ENCODE measurements around the gene SAFB2. TPM values are rescaled to one million over a fixed set of nuclear protein-coding genes. Genes with fewer than 3 reads are reported as not detected.

SAFB2 gene
- total and polyA plus RNA-seq, 2 donors (not counting 3 experiments of a cell fraction or from before 2014, with no cell fraction given) = 24.6 to 85.9 TPM

GRCh38 chr19:5545051-5545450 lies 77.5 kb downstream of the SAFB2 start:
- BruUV-seq (replicated peaks) = no TSS peak
- Histone ChIP-seq H3K27me3 (ENCODE audit: control insufficient read depth in 2 of 2, insufficient read depth in 2 of 2, low read length in 2 of 2) (no peaks in the 10 kb centered on the region), H3K9me3 (replicated peaks; ENCODE audit: control insufficient read depth, insufficient read depth, low read length) (no peaks in the 10 kb centered on the region), H3K4me1 (ENCODE audit: control insufficient read depth, extremely low read depth, insufficient read depth, low read length) (no peaks in the 10 kb centered on the region), H3K79me2 (ENCODE audit: control insufficient read depth, insufficient read depth, low read length) (no peaks in the 10 kb centered on the region), H3K4me3 (replicated peaks in 1 of 3; ENCODE audit: insufficient read depth in 1 of 3, low read depth in 1 of 3, low read length in 3 of 3) (no peak overlapping the region), H3K9ac (replicated peaks; ENCODE audit: extremely low read depth, insufficient read depth, low read length) (no peak overlapping the region), H3K4me2 (ENCODE audit: insufficient read depth, low read length) (no peak overlapping the region), H3K36me3 (ENCODE audit: control insufficient read depth in 2 of 2, extremely low read depth in 1 of 2, insufficient read depth in 2 of 2, low read length in 2 of 2) (no peaks in the 10 kb centered on the region), H2AFZ (ENCODE audit: low read depth, low read length) (no peak overlapping the region), H3K27ac (ENCODE audit: insufficient read depth, low read depth, low read length) (no peak overlapping the region), H4K20me1 (replicated peaks; ENCODE audit: control insufficient read depth, extremely low read depth, insufficient read depth, low read length) (no peaks in the 10 kb centered on the region), H3K9me1 (replicated peaks; ENCODE audit: control insufficient read depth, extremely low read depth, insufficient read depth, low read length) (no peaks in the 10 kb centered on the region)
- DNase-seq (ENCODE audit: low read depth, low spot score) = no peak
- FAIRE-seq = no peak
- dilution Hi-C loops (cut with MboI; ENCODE audit: extremely low pct_ligation_motif_present, low sequenced_read_pairs) = no loop called here
- ChIA-PET CTCF (no interaction called here), POLR2A (no interaction called here)
- TF ChIP-seq POLR2AphosphoS5 (IDR thresholded peaks at IDR 0.05; ENCODE audit: insufficient read depth, low read depth, low read length) (no peak), FOS (IDR thresholded peaks at IDR 0.05; ENCODE audit: borderline replicate concordance, insufficient read depth, low read length) (no peak), POLR2A (IDR thresholded peaks at IDR 0.05; ENCODE audit: low read depth, low read length) (no peak), EZH2 (IDR thresholded peaks at IDR 0.05; ENCODE audit: borderline replicate concordance, low read depth, low read length, severe bottlenecking) (no peak)
- TF ChIP-seq, protein P1, sequence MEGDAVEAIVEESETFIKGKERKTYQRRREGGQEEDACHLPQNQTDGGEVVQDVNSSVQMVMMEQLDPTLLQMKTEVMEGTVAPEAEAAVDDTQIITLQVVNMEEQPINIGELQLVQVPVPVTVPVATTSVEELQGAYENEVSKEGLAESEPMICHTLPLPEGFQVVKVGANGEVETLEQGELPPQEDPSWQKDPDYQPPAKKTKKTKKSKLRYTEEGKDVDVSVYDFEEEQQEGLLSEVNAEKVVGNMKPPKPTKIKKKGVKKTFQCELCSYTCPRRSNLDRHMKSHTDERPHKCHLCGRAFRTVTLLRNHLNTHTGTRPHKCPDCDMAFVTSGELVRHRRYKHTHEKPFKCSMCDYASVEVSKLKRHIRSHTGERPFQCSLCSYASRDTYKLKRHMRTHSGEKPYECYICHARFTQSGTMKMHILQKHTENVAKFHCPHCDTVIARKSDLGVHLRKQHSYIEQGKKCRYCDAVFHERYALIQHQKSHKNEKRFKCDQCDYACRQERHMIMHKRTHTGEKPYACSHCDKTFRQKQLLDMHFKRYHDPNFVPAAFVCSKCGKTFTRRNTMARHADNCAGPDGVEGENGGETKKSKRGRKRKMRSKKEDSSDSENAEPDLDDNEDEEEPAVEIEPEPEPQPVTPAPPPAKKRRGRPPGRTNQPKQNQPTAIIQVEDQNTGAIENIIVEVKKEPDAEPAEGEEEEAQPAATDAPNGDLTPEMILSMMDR (IDR thresholded peaks at IDR 0.05; ENCODE audit: extremely low read depth in 1 of 2, insufficient read depth in 1 of 2, low read depth in 1 of 2, low read length in 2 of 2) = no peak
- intact Hi-C loops (cut with micrococcal nuclease) = no loop called here

DNA sequence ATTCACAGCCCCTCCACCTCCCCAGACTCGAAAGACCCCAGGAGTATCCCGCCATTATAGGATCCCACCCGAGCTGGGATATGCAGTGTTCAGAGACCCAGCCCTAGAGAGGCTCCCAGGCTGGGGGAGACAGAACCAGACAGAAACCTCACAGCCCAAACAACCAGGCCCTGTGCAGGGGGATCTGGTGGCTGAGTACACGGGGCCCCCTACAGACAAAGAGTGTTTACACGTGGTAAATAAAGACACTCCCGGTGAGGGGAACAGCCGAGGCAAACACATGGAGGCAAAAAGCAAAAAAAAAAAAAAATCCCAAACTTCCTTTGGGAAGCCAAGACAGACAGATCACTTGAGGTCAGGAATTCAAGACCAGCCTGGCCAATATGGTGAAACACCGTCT lies 79.9 kb downstream of the SAFB2 start:
- Histone ChIP-seq H3K9me3 (replicated peaks; ENCODE audit: control insufficient read depth, insufficient read depth, low read length) (no peaks in the 10 kb centered on the region), H3K36me3 (ENCODE audit: control insufficient read depth in 2 of 2, extremely low read depth in 1 of 2, insufficient read depth in 2 of 2, low read length in 2 of 2) (no peaks in the 10 kb centered on the region), H3K9ac (replicated peaks; ENCODE audit: extremely low read depth, insufficient read depth, low read length) (no peak overlapping the region), H3K9me1 (replicated peaks; ENCODE audit: control insufficient read depth, extremely low read depth, insufficient read depth, low read length) (no peaks in the 10 kb centered on the region), H3K4me3 (replicated peaks in 1 of 3; ENCODE audit: insufficient read depth in 1 of 3, low read depth in 1 of 3, low read length in 3 of 3) (no peak overlapping the region), H4K20me1 (replicated peaks; ENCODE audit: control insufficient read depth, extremely low read depth, insufficient read depth, low read length) (no peaks in the 10 kb centered on the region), H3K79me2 (ENCODE audit: control insufficient read depth, insufficient read depth, low read length) (no peaks in the 10 kb centered on the region), H3K4me1 (ENCODE audit: control insufficient read depth, extremely low read depth, insufficient read depth, low read length) (no peaks in the 10 kb centered on the region), H3K4me2 (ENCODE audit: insufficient read depth, low read length) (no peak overlapping the region), H3K27ac (ENCODE audit: insufficient read depth, low read depth, low read length) (no peak overlapping the region), H3K27me3 (ENCODE audit: control insufficient read depth in 2 of 2, insufficient read depth in 2 of 2, low read length in 2 of 2) (no peaks in the 10 kb centered on the region), H2AFZ (ENCODE audit: low read depth, low read length) (no peak overlapping the region)
- dilution Hi-C loops (cut with MboI; ENCODE audit: extremely low pct_ligation_motif_present, low sequenced_read_pairs) (no loop called here), intact Hi-C loops (cut with micrococcal nuclease) (no loop called here)
- no peak for TF ChIP-seq FOS (IDR thresholded peaks at IDR 0.05; ENCODE audit: borderline replicate concordance, insufficient read depth, low read length)
- TF ChIP-seq POLR2AphosphoS5 (IDR thresholded peaks at IDR 0.05; ENCODE audit: insufficient read depth, low read depth, low read length) = no peak
- TF ChIP-seq JUN (IDR thresholded peaks at IDR 0.05; ENCODE audit: borderline replicate concordance, insufficient read depth, insufficient read length, low read depth) = no peak
- TF ChIP-seq, protein P1 (IDR thresholded peaks at IDR 0.05; ENCODE audit: extremely low read depth in 1 of 2, insufficient read depth in 1 of 2, low read depth in 1 of 2, low read length in 2 of 2) = no peak
- TF ChIP-seq, protein P2, sequence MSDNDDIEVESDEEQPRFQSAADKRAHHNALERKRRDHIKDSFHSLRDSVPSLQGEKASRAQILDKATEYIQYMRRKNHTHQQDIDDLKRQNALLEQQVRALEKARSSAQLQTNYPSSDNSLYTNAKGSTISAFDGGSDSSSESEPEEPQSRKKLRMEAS (IDR thresholded peaks at IDR 0.05; ENCODE audit: insufficient read depth, insufficient read length) = no peak
- no peak for TF ChIP-seq POLR2A (IDR thresholded peaks at IDR 0.05; ENCODE audit: low read depth, low read length)
- FAIRE-seq = no peak
- no TSS peak for BruUV-seq (replicated peaks)
- ChIA-PET POLR2A (no interaction called here), CTCF (no interaction called here)
- no peak for DNase-seq (ENCODE audit: low read depth, low spot score)

Measured in endothelial cell of umbilical vein (primary cell).